Measurements from ENCODE around the gene SERTM1. TPM values are rescaled to one million over a fixed set of nuclear protein-coding genes. Genes with fewer than 3 reads are reported as not detected.

SERTM1 gene
- total RNA-seq, 2 donors from 2014 or later = 0.26 TPM; not detected in 1

- H3K36me3 ChIP-seq (replicated peaks in 1 of 2; ENCODE audit: insufficient read depth in 1 of 2, low read depth in 2 of 2) = no peaks in the 10 kb centered on the region
- no peak for ATAC-seq
- H3K4me3 ChIP-seq = no peak overlapping the region
- no peak overlapping the region for H3K27ac ChIP-seq
- no peaks in the 10 kb centered on the region for H3K4me1 ChIP-seq
- intact Hi-C loops (cut with DNase I) = no loop called here
- TF ChIP-seq POLR2A (IDR thresholded peaks at IDR 0.05) (no peak), CTCF (IDR thresholded peaks at IDR 0.05) (no peak)
- no peaks in the 10 kb centered on the region for H3K27me3 ChIP-seq
- no peak for DNase-seq
- no peaks in the 10 kb centered on the region for H3K9me3 ChIP-seq
- WGBS, 2 donors = 9% methylated on average over 2 of the region's 2 CpGs
Observed at GRCh38 chr13:36713887-36714286, 40.1 kb downstream of the SERTM1 start.

GRCh38 chr13:36715841-36716240 is 42.0 kb downstream of the SERTM1 start:
- Histone ChIP-seq H3K27me3 (no peaks in the 10 kb centered on the region), H3K27ac (no peak overlapping the region), H3K9me3 (no peaks in the 10 kb centered on the region), H3K4me3 (no peak overlapping the region), H3K36me3 (replicated peaks in 1 of 2; ENCODE audit: insufficient read depth in 1 of 2, low read depth in 2 of 2) (no peaks in the 10 kb centered on the region), H3K4me1 (no peaks in the 10 kb centered on the region)
- intact Hi-C loops (cut with DNase I) = no loop called here
- WGBS, 2 donors = 10 to 17% methylated on average over 1 of the region's 1 CpG
- ATAC-seq (no peak), DNase-seq (no peak)
- TF ChIP-seq CTCF (IDR thresholded peaks at IDR 0.05) = no peak
- no peak for TF ChIP-seq POLR2A (IDR thresholded peaks at IDR 0.05)

- WGBS, 2 donors = 84% methylated on average over 2 of the region's 2 CpGs
- H3K27ac ChIP-seq = no peak overlapping the region
- intact Hi-C loops (cut with DNase I) = no loop called here
- no peaks in the 10 kb centered on the region for H3K36me3 ChIP-seq (replicated peaks in 1 of 2; ENCODE audit: insufficient read depth in 1 of 2, low read depth in 2 of 2)
- TF ChIP-seq CTCF (IDR thresholded peaks at IDR 0.05) (no peak), POLR2A (IDR thresholded peaks at IDR 0.05) (no peak)
- H3K4me3 ChIP-seq = no peak overlapping the region
- no peaks in the 10 kb centered on the region for H3K4me1 ChIP-seq
- DNase-seq (no peak), ATAC-seq (no peak)
- no peaks in the 10 kb centered on the region for H3K27me3 ChIP-seq
- H3K9me3 ChIP-seq = no peaks in the 10 kb centered on the region
Observed at GRCh38 chr13:36717017-36717416, 43.2 kb downstream of the SERTM1 start.

GRCh38 chr13:36717966-36718545 is 44.2 kb downstream of the SERTM1 start:
- WGBS, 2 donors = 54 to 66% methylated on average over 3 of the region's 3 CpGs
- no peaks in the 10 kb centered on the region for H3K4me1 ChIP-seq

More at GRCh38 chr13:36717966-36718545, 44.2 kb downstream of the SERTM1 start:
- no peak overlapping the region for H3K4me3 ChIP-seq
- intact Hi-C loops (cut with DNase I) = no loop called here
- TF ChIP-seq POLR2A (IDR thresholded peaks at IDR 0.05) (no peak), CTCF (IDR thresholded peaks at IDR 0.05) (no peak)
- no peaks in the 10 kb centered on the region for H3K27me3 ChIP-seq
- no peak overlapping the region for H3K27ac ChIP-seq
- no peak for DNase-seq
- no peak for ATAC-seq
- no peaks in the 10 kb centered on the region for H3K36me3 ChIP-seq (replicated peaks in 1 of 2; ENCODE audit: insufficient read depth in 1 of 2, low read depth in 2 of 2)
- H3K9me3 ChIP-seq = no peaks in the 10 kb centered on the region
